IMR-90 (cell line): Measurements from ENCODE around the gene RIOX2. TPM values are rescaled to one million over a fixed set of nuclear protein-coding genes. Genes with fewer than 3 reads are reported as not detected.

Experiments used
- ATAC-seq: fragments of 200-7000 bp; cut with Tn5 transposase; 2 replicates; pipeline ENCODE4 v1.9.1; 2020; ENCODE audit warnings: low read depth, mild to moderate bottlenecking, moderate library complexity
- BruUV-seq: library from RNA; stranded (reverse); fragments of 400-500 nt; replicated peaks from 2 replicates; lab custom pipeline; 2021; lab: Mats Ljungman, UMichigan
- CTCF ChIA-PET: fragments of 300-600 bp; formaldehyde crosslinking; extraction: SDS; loops from one replicate; lab custom pipeline; 2021; ENCODE audit warnings: antibody characterized with exemption; lab: Yijun Ruan, JAX
- POLR2A ChIA-PET: fragments of 300-600 bp; sonication (Branson Sonifier 250); formaldehyde crosslinking; loops from one replicate; lab custom pipeline; 2022; ENCODE audit warnings: antibody characterized with exemption; ENCODE audit not compliant: unreplicated experiment; lab: Charles Lee
- DNase-seq: peaks from one replicate; pipeline ENCODE4 v3.0.0; 2013
- H2AFZ ChIP-seq: replicated peaks from 2 replicates; pipeline ENCODE3; 2013; ENCODE audit warnings: low read length, mild to moderate bottlenecking; ENCODE audit not compliant: poor library complexity
- H2AK5ac ChIP-seq: 2 replicates; pipeline ENCODE4 v1.6.1; 2013; ENCODE audit warnings: low read depth, low read length, inconsistent platforms
- H2AK9ac ChIP-seq: replicated peaks from 2 replicates; pipeline ENCODE3; 2013; ENCODE audit warnings: mild to moderate bottlenecking, low read depth, low read length, moderate library complexity; ENCODE audit not compliant: poor library complexity
- H2BK120ac ChIP-seq: 2 replicates; pipeline ENCODE4 v1.6.1; 2013; ENCODE audit warnings: low read depth, low read length, inconsistent platforms
- H2BK15ac ChIP-seq: 3 replicates; pipeline ENCODE4 v1.6.1; 2013; ENCODE audit warnings: low read depth, low read length, inconsistent platforms
- H2BK20ac ChIP-seq: 2 replicates; pipeline ENCODE4 v1.6.1; 2013; ENCODE audit warnings: low read depth, mild to moderate bottlenecking, inconsistent platforms, low read length, moderate library complexity
- H2BK5ac ChIP-seq: 2 replicates; pipeline ENCODE4 v1.6.1; 2013; ENCODE audit warnings: mild to moderate bottlenecking, low read depth, low read length, inconsistent platforms; ENCODE audit not compliant: poor library complexity, severe bottlenecking
- H3K14ac ChIP-seq: replicated peaks from 2 replicates; pipeline ENCODE4 v1.6.1; 2013; ENCODE audit warnings: low read depth, low read length, inconsistent platforms
- H3K18ac ChIP-seq: 2 replicates; pipeline ENCODE4 v1.6.1; 2013; ENCODE audit warnings: low read depth, low read length, control low read depth
- H3K23ac ChIP-seq: 2 replicates; pipeline ENCODE4 v1.6.1; 2013; ENCODE audit warnings: low read depth, low read length, inconsistent platforms
- H3K27ac ChIP-seq: 2 replicates; pipeline ENCODE4 v1.5.1; 2013; ENCODE audit warnings: mild to moderate bottlenecking, control low read depth, low read length; ENCODE audit not compliant: insufficient read depth
- H3K27me3 ChIP-seq: 2 replicates; pipeline ENCODE4 v1.6.1; 2013; ENCODE audit warnings: low read length; ENCODE audit not compliant: control insufficient read depth, insufficient read depth
- H3K36me3 ChIP-seq: 2 replicates; pipeline ENCODE4 v1.6.1; 2013; ENCODE audit warnings: low read length, mixed read lengths; ENCODE audit not compliant: control insufficient read depth, insufficient read depth
- H3K4ac ChIP-seq: 2 replicates; pipeline ENCODE4 v1.6.1; 2013; ENCODE audit warnings: low read depth, low read length, inconsistent platforms
- H3K4me1 ChIP-seq: 2 replicates; pipeline ENCODE4 v1.6.1; 2013; ENCODE audit warnings: low read length, mixed read lengths; ENCODE audit not compliant: control insufficient read depth, insufficient read depth
- H3K4me2 ChIP-seq: 2 replicates; pipeline ENCODE4 v1.6.1; 2013; ENCODE audit warnings: low read depth, mild to moderate bottlenecking, control low read depth, low read length, moderate library complexity
- H3K4me3 ChIP-seq: 2 replicates; pipeline ENCODE4 v1.5.1; 2013; ENCODE audit warnings: low read depth, mild to moderate bottlenecking, control low read depth, low read length, moderate library complexity; ENCODE audit not compliant: insufficient read depth
- H3K56ac ChIP-seq: 2 replicates; pipeline ENCODE4 v1.6.1; 2013; ENCODE audit warnings: low read length, inconsistent platforms; ENCODE audit not compliant: insufficient read depth; ENCODE audit errors: extremely low read depth
- H3K79me1 ChIP-seq, 2 experiments: 2 replicates each; pipeline ENCODE4 v1.6.1; 2013; ENCODE audit warnings: low read length in 2 of 2, inconsistent platforms in 1 of 2, low read depth in 1 of 2
- H3K9ac ChIP-seq: 2 replicates; pipeline ENCODE4 v1.6.1; 2013; ENCODE audit warnings: low read depth, low read length, control low read depth
- H3K9me1 ChIP-seq: 2 replicates; pipeline ENCODE4 v1.6.1; 2013; ENCODE audit warnings: low read length, inconsistent platforms; ENCODE audit not compliant: insufficient read depth
- H3K9me3 ChIP-seq: 2 replicates; pipeline ENCODE4 v1.6.1; 2013; ENCODE audit warnings: low read length; ENCODE audit not compliant: control insufficient read depth, insufficient read depth
- H4K20me1 ChIP-seq: 2 replicates; pipeline ENCODE4 v1.6.1; 2013; ENCODE audit warnings: low read length, inconsistent platforms; ENCODE audit not compliant: insufficient read depth
- H4K5ac ChIP-seq: 2 replicates; pipeline ENCODE4 v1.6.1; 2013; ENCODE audit warnings: mild to moderate bottlenecking, low read depth, low read length, control low read depth
- H4K8ac ChIP-seq, 2 experiments: 2 replicates each; pipeline ENCODE4 v1.6.1; 2013; ENCODE audit warnings: low read depth in 2 of 2, low read length in 2 of 2, control low read depth in 1 of 2, inconsistent platforms in 1 of 2
- H4K91ac ChIP-seq: 2 replicates; pipeline ENCODE4 v1.6.1; 2013; ENCODE audit warnings: low read depth, low read length, inconsistent platforms; ENCODE audit not compliant: insufficient read depth
- BHLHE40 ChIP-seq: fragments of 150-350 bp; IDR thresholded peaks from 2 replicates; pipeline ENCODE4 v1.6.1; 2016; ENCODE audit warnings: mild to moderate bottlenecking, low read depth, low read length
- CEBPB ChIP-seq: IDR thresholded peaks from 2 replicates; pipeline ENCODE4 v1.6.1; 2012; ENCODE audit warnings: low read depth, low read length, improper control_type of control experiment
- FOS ChIP-seq: fragments of 150-350 bp; IDR thresholded peaks from 2 replicates; pipeline ENCODE4 v1.6.1; 2016; ENCODE audit warnings: low read depth, low read length
- MAFK ChIP-seq: IDR thresholded peaks from 2 replicates; pipeline ENCODE4 v1.6.1; 2012; ENCODE audit warnings: low read depth, low read length, improper control_type of control experiment
- MAZ ChIP-seq: IDR thresholded peaks from 2 replicates; pipeline ENCODE4 v1.6.1; 2012; ENCODE audit warnings: low read depth, mild to moderate bottlenecking, low read length, improper control_type of control experiment, moderate library complexity, borderline replicate concordance
- MXI1 ChIP-seq: IDR thresholded peaks from 2 replicates; pipeline ENCODE4 v1.6.1; 2012; ENCODE audit warnings: low read depth, mild to moderate bottlenecking, low read length, moderate library complexity, borderline replicate concordance
- NFE2L2 ChIP-seq: fragments of 150-350 bp; IDR thresholded peaks from 2 replicates; pipeline ENCODE4 v1.6.1; 2016; ENCODE audit warnings: low read depth, mild to moderate bottlenecking, low read length
- POLR2A ChIP-seq: IDR thresholded peaks from 2 replicates; pipeline ENCODE4 v1.6.1; 2012; ENCODE audit warnings: mild to moderate bottlenecking, low read depth, low read length
- RCOR1 ChIP-seq: IDR thresholded peaks from 2 replicates; pipeline ENCODE4 v1.6.1; 2012; ENCODE audit warnings: mild to moderate bottlenecking, low read length, improper control_type of control experiment; ENCODE audit not compliant: insufficient replicate concordance
- RFX5 ChIP-seq: IDR thresholded peaks from 2 replicates; pipeline ENCODE4 v1.8.0; 2012; ENCODE audit warnings: low read depth, mild to moderate bottlenecking, low read length, moderate library complexity
- SMC3 ChIP-seq: fragments of 150-350 bp; IDR thresholded peaks from 2 replicates; pipeline ENCODE4 v1.6.1; 2016; ENCODE audit warnings: low read depth, mild to moderate bottlenecking, antibody characterized with exemption, low read length, moderate library complexity
- WGBS, 2 experiments: methylation state at CpG; one replicate each; pipeline versions ENCODE4 v1.1.5 to v1.1.7; 2013; ENCODE audit warnings: missing lambda C conversion rate in 2 of 2; ENCODE audit not compliant: insufficient read length in 1 of 2; ENCODE audit errors: extremely low coverage in 2 of 2; 5-methylcytosine and 5-hydroxymethylcytosine counted together
- dilution Hi-C: fragments of 300-500 bp; cut with HindIII; formaldehyde crosslinking; loops from one replicate; pipeline ENCODE4 v1.14.3; 2018; ENCODE audit warnings: low sequenced_read_pairs; ENCODE audit not compliant: unreplicated experiment
- in situ Hi-C: fragments of 300-500 bp; cut with MboI; formaldehyde crosslinking; loops from 3 replicates; pipeline ENCODE4 v1.14.3; 2019; ENCODE audit warnings: low sequenced_read_pairs, inconsistent platforms, mixed read lengths
- intact Hi-C: fragments of 100-400 bp; cut with micrococcal nuclease; formaldehyde crosslinking; loops from 2 replicates; pipeline ENCODE4 v1.10.0; 2022
- polyA plus RNA-seq, 3 experiments: library from polyadenylated mRNA; depleted of rRNA; stranded (reverse); fragments of >200 nt; gene quantifications; 2 replicates each; pipeline ENCODE4 v1.2.3, GENCODE V29; 2012; ENCODE audit warnings: low replicate concordance in 1 of 3
- total RNA-seq: library from RNA; depleted of rRNA; stranded (reverse); fragments of >200 nt; gene quantifications from 2 replicates; pipeline ENCODE4 v1.2.3, GENCODE V29; 2012
- TF ChIP-seq, protein P1 (sequence below): conservative IDR thresholded peaks from 2 replicates; pipeline ENCODE4 v1.5.1; 2012; ENCODE audit warnings: mild to moderate bottlenecking, low read depth, low read length, improper control_type of control experiment

Gene RIOX2
- total and polyA plus RNA-seq, 2 of the 4 experiments (the other 2 are of a cell fraction), result 17.2 to 26.7 TPM

DNA sequence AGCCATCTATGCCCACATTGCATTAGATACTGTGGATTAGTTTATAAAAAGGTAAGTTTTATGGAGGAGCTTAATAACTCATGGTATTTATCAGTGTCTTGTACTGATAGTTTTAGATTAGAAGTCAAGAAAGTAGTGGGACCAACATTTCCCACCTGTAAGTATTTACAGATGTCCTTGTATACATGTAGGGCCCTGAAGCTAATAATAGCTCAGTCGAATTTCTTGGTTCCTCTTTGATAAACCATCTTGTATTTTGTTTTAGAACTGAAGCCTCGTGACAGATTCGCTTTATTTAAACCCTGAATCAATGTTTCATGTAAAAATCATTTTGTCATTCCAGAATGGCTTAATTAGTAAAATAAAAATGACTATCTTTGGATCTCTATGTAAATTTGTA, 77.0 kb downstream of the RIOX2 start:
- H3K56ac ChIP-seq, result no peak overlapping the region
- WGBS, 2 experiments, result no CpG with 5 or more reads among the region's 3 CpGs
- intact Hi-C loops (no loop called here), dilution Hi-C loops (no loop called here), in situ Hi-C loops (no loop called here)
- no peaks in the 10 kb centered on the region for H3K9me1 ChIP-seq
- H3K9ac ChIP-seq, result no peak overlapping the region
- ChIA-PET POLR2A (no interaction called here), CTCF (no interaction called here)
- no peak overlapping the region for H2AFZ ChIP-seq
- no peak overlapping the region for H2BK5ac ChIP-seq
- H2BK120ac ChIP-seq, result no peak overlapping the region
- H3K36me3 ChIP-seq, result peaks cover 2% of the 10 kb centered on the region; the same call in 1 of the 2 replicates
- no peak for ATAC-seq
- no peak overlapping the region for H3K4me3 ChIP-seq
- no peak overlapping the region for H3K4me2 ChIP-seq
- H2BK20ac ChIP-seq, result no peak overlapping the region
- H2AK5ac ChIP-seq, result no peak overlapping the region
- no peak overlapping the region for H3K14ac ChIP-seq
- no peak overlapping the region for H3K18ac ChIP-seq
- no peak overlapping the region for H3K23ac ChIP-seq
- no peak overlapping the region for H2BK15ac ChIP-seq
- H4K5ac ChIP-seq, result no peak overlapping the region
- no peak for DNase-seq
- H3K79me1 ChIP-seq, result no peaks in the 10 kb centered on the region
- H3K4me1 ChIP-seq, result no peaks in the 10 kb centered on the region
- H3K27ac ChIP-seq, result no peak overlapping the region
- H4K20me1 ChIP-seq, result no peaks in the 10 kb centered on the region
- H2AK9ac ChIP-seq, result no peak overlapping the region
- H4K8ac ChIP-seq, result no peak overlapping the region
- no peaks in the 10 kb centered on the region for H3K27me3 ChIP-seq
- H3K4ac ChIP-seq, result no peak overlapping the region
- no peak overlapping the region for H4K91ac ChIP-seq
- no peak for TF ChIP-seq RCOR1
- no peak for TF ChIP-seq POLR2A
- no peak for TF ChIP-seq MAFK
- TF ChIP-seq FOS, result no peak
- no peak for TF ChIP-seq MAZ
- no peak for TF ChIP-seq NFE2L2
- no peak for TF ChIP-seq BHLHE40
- no peak for TF ChIP-seq MXI1
- TF ChIP-seq SMC3, result no peak
- no peak for TF ChIP-seq CEBPB
- TF ChIP-seq, protein P1, sequence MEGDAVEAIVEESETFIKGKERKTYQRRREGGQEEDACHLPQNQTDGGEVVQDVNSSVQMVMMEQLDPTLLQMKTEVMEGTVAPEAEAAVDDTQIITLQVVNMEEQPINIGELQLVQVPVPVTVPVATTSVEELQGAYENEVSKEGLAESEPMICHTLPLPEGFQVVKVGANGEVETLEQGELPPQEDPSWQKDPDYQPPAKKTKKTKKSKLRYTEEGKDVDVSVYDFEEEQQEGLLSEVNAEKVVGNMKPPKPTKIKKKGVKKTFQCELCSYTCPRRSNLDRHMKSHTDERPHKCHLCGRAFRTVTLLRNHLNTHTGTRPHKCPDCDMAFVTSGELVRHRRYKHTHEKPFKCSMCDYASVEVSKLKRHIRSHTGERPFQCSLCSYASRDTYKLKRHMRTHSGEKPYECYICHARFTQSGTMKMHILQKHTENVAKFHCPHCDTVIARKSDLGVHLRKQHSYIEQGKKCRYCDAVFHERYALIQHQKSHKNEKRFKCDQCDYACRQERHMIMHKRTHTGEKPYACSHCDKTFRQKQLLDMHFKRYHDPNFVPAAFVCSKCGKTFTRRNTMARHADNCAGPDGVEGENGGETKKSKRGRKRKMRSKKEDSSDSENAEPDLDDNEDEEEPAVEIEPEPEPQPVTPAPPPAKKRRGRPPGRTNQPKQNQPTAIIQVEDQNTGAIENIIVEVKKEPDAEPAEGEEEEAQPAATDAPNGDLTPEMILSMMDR, result no peak
- no peak for TF ChIP-seq RFX5
- BruUV-seq, result no TSS peak
- no peaks in the 10 kb centered on the region for H3K9me3 ChIP-seq
